ENCODE data around the gene HBQ1.
"Not testable (repeated sequence)": the region's sequence is repeated elsewhere in the genome, so short reads cannot be mapped to it uniquely, and the experiment has no call there.

The HBQ1 gene

DNA sequence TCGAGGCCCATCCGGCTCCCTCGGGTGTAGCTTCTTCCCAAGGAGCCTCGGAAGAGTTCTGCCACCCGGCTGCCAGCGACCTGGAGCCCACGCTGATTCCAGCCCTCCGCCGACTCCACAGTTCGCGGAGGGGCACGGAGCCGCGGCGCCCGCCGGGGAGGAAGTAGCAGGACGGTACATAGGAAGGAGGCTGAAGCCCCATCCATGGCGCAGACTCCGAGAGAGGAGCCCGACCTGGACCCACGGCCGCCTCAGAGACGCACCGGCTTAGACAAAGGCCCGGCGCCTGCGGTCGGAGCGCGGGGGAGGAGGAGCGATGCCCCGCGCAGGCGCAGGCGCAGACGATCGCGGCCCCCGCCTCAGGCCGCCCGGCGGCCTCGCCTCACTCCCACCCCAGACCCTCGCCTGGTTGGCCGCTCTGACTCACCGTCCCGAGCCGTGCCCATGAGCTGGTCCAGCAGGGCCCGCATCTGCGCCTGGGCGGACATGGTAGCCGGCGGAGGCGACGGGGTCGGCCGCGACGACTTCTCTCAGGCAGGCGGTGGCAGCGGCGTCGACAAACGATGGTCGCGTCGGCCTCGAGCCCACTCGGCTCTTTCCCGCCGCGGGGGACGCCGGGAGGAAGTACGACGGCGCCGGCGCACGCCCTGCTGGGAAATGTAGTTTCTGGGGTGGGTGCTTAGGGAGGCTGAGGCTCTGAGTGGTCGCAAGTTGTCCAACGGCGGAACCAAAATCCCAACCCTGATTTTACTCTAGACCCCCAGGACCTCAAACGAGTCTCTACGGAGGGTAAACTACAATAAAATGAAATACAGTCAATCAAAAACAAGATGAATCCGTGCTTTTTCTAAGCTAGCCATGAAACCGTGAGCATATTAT, 48.8 kb downstream of the HBQ1 start, which contains the start of gene LUC7L (continued):
- TF ChIP-seq ZNF621 (tag by site-specific recombination; IDR thresholded peaks at IDR 0.05): no peak
- TF ChIP-seq ZSCAN30 (tag by site-specific recombination; IDR thresholded peaks at IDR 0.05): peak; percentile 90
- TF ChIP-seq, protein P1, sequence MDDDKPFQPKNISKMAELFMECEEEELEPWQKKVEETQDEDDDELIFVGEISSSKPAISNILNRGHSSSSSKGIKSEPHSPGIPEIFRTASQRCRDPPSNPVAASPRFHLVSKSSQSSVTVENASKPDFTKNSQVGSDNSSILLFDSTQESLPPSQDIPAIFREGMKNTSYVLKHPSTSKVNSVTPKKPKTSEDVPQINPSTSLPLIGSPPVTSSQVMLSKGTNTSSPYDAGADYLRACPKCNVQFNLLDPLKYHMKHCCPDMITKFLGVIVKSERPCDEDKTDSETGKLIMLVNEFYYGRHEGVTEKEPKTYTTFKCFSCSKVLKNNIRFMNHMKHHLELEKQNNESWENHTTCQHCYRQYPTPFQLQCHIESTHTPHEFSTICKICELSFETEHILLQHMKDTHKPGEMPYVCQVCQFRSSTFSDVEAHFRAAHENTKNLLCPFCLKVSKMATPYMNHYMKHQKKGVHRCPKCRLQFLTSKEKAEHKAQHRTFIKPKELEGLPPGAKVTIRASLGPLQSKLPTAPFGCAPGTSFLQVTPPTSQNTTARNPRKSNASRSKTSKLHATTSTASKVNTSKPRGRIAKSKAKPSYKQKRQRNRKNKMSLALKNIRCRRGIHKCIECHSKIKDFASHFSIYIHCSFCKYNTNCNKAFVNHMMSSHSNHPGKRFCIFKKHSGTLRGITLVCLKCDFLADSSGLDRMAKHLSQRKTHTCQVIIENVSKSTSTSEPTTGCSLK (tag by site-specific recombination; IDR thresholded peaks at IDR 0.05): no peak
- no peak for TF ChIP-seq ELK4 (IDR thresholded peaks at IDR 0.05; ENCODE audit: borderline replicate concordance, low read depth, low read length)
- no peak for TF ChIP-seq TRIM28 (IDR thresholded peaks at IDR 0.05; ENCODE audit: borderline replicate concordance, low read length)

- ChIA-PET CTCF (interaction anchor here (0.7 kb wide), 1 partner anchor 81 kb away, joined by 8 read pairs; no protein-coding TSS in a partner anchor), POLR2A (interaction anchor here (3.9 kb wide), 1 partner anchor 123 kb away, joined by 31 read pairs; the partner anchor contains the start of gene AXIN1)
- H3K9me3 ChIP-seq (ENCODE audit: control insufficient read depth, insufficient read depth, low read depth, low read length): no peaks in the 10 kb centered on the region
- peak overlapping the region; percentile 89; the same call in 1 of the 2 replicates for H3K4me3 ChIP-seq (ENCODE audit: low read depth, low read length)
- no peak for TF ChIP-seq SP7 (tag by site-specific recombination; IDR thresholded peaks at IDR 0.05)
- no peak for TF ChIP-seq ZNF433 (tag by site-specific recombination; IDR thresholded peaks at IDR 0.05; ENCODE audit: low read depth)
- no peak for TF ChIP-seq PRDM1 (tag by site-specific recombination; IDR thresholded peaks at IDR 0.05)
- no peak for TF ChIP-seq OVOL3 (tag by site-specific recombination; IDR thresholded peaks at IDR 0.05)
- no peak for TF ChIP-seq ZFP37 (tag by site-specific recombination; IDR thresholded peaks at IDR 0.05)
- TF ChIP-seq ZNF184 (tag by site-specific recombination; IDR thresholded peaks at IDR 0.05): no peak
- no peak for TF ChIP-seq ZNF362 (tag by site-specific recombination; IDR thresholded peaks at IDR 0.05)
- TF ChIP-seq TCF7L2 (IDR thresholded peaks at IDR 0.05; ENCODE audit: borderline replicate concordance, low read depth, low read length): no peak
- TF ChIP-seq SCRT2 (tag by site-specific recombination; IDR thresholded peaks at IDR 0.05): no peak
- no peak for TF ChIP-seq ZSCAN30 (tag by site-specific recombination; IDR thresholded peaks at IDR 0.05)
- TF ChIP-seq ZNF548 (tag by site-specific recombination; IDR thresholded peaks at IDR 0.05): no peak
- TF ChIP-seq ZNF768 (tag by site-specific recombination; IDR thresholded peaks at IDR 0.05): no peak
- no peak for TF ChIP-seq FEZF1 (tag by site-specific recombination; IDR thresholded peaks at IDR 0.05)
- no peak for TF ChIP-seq ZNF777 (tag by site-specific recombination; IDR thresholded peaks at IDR 0.05; ENCODE audit: borderline replicate concordance)
- TF ChIP-seq ZNF561 (tag by site-specific recombination; IDR thresholded peaks at IDR 0.05; ENCODE audit: borderline replicate concordance): no peak
- H3K27ac ChIP-seq (ENCODE audit: extremely low read depth, low read depth, low read length): no peak overlapping the region
- no peaks in the 10 kb centered on the region for H3K4me1 ChIP-seq (ENCODE audit: control insufficient read depth, insufficient read depth, low read length)
- peaks cover 7 to 30% of the 10 kb centered on the region in 2 experiments for H3K36me3 ChIP-seq (ENCODE audit: control insufficient read depth in 2 of 2, insufficient read depth in 1 of 2, low read length in 2 of 2)
Observed at GRCh38 chr16:229731-230281, 49.5 kb downstream of the HBQ1 start.

DNA sequence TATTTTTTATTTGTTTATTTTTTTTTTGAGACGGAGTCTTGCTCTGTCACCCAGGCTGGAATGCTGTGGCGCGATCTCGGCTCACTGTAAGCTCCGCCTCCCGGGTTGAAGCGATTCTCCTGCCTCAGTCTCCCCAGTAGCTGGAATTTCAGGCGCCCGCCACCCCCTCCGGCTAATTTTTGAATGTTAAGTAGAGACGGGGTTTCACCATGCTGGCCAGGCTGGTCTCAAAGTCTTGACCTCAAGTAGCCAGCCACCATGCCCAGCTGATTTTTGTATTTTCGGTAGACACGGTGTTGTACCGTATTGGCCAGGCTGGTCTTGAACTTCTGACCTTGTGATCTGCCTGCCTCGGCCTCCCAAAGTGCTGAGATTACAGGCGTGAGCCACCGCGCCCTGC, 50.1 kb downstream of the HBQ1 start:
- H3K27ac ChIP-seq (ENCODE audit: extremely low read depth, low read depth, low read length); H3K4me1 ChIP-seq (ENCODE audit: control insufficient read depth, insufficient read depth, low read length); H3K4me3 ChIP-seq (ENCODE audit: low read depth, low read length); H3K9me3 ChIP-seq (ENCODE audit: control insufficient read depth, insufficient read depth, low read depth, low read length): not testable (repeated sequence)
- H3K36me3 ChIP-seq (ENCODE audit: control insufficient read depth in 2 of 2, insufficient read depth in 1 of 2, low read length in 2 of 2): peaks cover 7 to 26% of the 10 kb centered on the region in 2 experiments
- POLR2A ChIA-PET: interaction anchor here (3.9 kb wide), 1 partner anchor 122 kb away, joined by 31 read pairs; the partner anchor contains the start of gene AXIN1
- CTCF ChIA-PET: interaction anchor here (0.7 kb wide), 1 partner anchor 82 kb away, joined by 8 read pairs; no protein-coding TSS in a partner anchor
